ENCODE results near the gene NSD1. TPM values are rescaled to one million over a fixed set of nuclear protein-coding genes. Genes with fewer than 3 reads are reported as not detected.

Gene NSD1
- total RNA-seq, 2 donors from 2014 or later, result 150 to 190 TPM

DNA sequence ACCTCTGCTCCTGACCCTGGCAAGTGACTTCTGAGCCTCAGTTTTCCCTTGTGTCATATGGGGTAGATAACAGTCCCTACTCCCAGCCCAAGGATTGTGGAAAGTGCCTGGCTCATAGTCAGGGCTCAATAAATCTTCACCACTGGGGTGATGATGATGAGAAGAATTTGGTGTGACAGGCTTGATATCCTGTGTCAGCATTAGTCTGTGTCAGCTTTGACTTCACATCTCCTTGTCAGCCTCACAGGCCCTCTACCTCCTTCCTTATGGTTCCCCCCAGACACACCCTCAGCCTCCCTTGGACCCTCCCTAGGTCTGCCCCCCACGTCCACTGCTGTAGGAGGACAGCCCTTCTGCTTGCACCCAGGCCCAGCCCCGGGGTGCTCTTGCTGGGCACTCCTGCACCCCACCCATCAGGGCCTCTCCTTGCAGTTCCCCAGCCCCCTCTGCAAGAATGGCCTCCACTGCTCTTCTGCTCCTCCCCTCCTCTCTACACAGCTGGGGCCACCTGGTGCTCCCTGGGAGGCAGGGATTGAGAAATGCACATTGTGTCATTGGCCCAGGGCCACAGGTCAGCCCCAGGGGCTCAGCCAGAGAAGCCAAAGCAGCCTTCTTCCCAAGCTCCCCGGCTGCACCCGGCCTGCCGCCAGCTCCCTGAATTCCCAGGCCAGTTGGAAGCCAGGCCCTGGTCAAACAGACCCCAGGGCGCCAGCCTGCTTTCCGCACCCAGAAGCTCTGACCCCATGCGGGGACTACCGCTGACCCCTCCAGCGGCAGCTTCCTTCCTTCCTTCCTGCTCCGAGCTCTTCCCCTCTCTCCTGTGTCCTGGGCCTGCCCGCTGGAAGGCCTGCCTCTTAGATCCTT lies 39.1 kb upstream of the NSD1 start:
- Mint-ChIP-seq H3K9me3 (no peaks in the 10 kb centered on the region), H3K4me1 (peaks cover 7% of the 10 kb centered on the region), H3K27ac (peak overlapping the region; percentile 12), H3K4me3 (no peak overlapping the region), H3K36me3 (ENCODE audit: low read depth) (peaks cover 48% of the 10 kb centered on the region), H3K27me3 (ENCODE audit: insufficient read depth) (no peaks in the 10 kb centered on the region)
- TF ChIP-seq, protein P1, sequence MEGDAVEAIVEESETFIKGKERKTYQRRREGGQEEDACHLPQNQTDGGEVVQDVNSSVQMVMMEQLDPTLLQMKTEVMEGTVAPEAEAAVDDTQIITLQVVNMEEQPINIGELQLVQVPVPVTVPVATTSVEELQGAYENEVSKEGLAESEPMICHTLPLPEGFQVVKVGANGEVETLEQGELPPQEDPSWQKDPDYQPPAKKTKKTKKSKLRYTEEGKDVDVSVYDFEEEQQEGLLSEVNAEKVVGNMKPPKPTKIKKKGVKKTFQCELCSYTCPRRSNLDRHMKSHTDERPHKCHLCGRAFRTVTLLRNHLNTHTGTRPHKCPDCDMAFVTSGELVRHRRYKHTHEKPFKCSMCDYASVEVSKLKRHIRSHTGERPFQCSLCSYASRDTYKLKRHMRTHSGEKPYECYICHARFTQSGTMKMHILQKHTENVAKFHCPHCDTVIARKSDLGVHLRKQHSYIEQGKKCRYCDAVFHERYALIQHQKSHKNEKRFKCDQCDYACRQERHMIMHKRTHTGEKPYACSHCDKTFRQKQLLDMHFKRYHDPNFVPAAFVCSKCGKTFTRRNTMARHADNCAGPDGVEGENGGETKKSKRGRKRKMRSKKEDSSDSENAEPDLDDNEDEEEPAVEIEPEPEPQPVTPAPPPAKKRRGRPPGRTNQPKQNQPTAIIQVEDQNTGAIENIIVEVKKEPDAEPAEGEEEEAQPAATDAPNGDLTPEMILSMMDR (conservative IDR thresholded peaks at IDR 0.05), result no peak
- Histone ChIP-seq H3K4me3 (ENCODE audit: low read length) (no peak overlapping the region), H3K27me3 (ENCODE audit: control insufficient read depth, insufficient read depth, low read length, poor library complexity, severe bottlenecking) (no peaks in the 10 kb centered on the region), H3K9me3 (ENCODE audit: control insufficient read depth, low read length) (no peaks in the 10 kb centered on the region), H3K9ac (ENCODE audit: extremely low read depth, low read length, poor library complexity, severe bottlenecking) (no peak overlapping the region), H3K27ac (ENCODE audit: low read depth, low read length) (peak overlapping the region; percentile 38), H3K4me1 (ENCODE audit: control insufficient read depth, insufficient read depth, low read length) (no peaks in the 10 kb centered on the region), H3K36me3 (ENCODE audit: control insufficient read depth, insufficient read depth, low read length) (no peaks in the 10 kb centered on the region)
- 88% methylated on average over 10 to 12 of the region's 12 CpGs for WGBS, 2 experiments (ENCODE audit: insufficient coverage in 1 of 2, insufficient read length in 1 of 2)
- no peak for DNase-seq

DNA sequence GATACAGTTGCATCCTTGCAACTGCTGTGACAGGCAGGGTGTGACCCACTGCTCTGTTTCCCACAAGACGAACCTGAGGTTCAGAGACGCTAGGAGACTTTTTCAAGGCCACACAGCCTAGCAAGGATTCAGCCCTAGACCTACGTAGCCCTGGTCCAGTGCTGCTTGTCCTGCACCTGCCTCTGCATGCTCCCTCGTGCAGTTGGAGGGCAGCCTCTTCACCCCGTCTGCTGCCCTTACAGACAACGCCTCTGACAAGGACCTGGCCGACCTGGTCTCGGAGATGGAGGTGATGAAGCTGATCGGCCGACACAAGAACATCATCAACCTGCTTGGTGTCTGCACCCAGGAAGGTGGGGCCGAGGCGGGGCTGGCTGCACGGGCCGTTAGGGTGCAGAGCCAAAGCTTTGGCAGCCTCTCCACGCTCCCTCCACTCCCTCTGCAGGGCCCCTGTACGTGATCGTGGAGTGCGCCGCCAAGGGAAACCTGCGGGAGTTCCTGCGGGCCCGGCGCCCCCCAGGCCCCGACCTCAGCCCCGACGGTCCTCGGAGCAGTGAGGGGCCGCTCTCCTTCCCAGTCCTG lies 38.4 kb upstream of the NSD1 start:
- Histone ChIP-seq H3K27ac (ENCODE audit: low read depth, low read length) (no peak overlapping the region), H3K9me3 (ENCODE audit: control insufficient read depth, low read length) (no peaks in the 10 kb centered on the region), H3K4me1 (ENCODE audit: control insufficient read depth, insufficient read depth, low read length) (no peaks in the 10 kb centered on the region), H3K36me3 (ENCODE audit: control insufficient read depth, insufficient read depth, low read length) (no peaks in the 10 kb centered on the region), H3K4me3 (ENCODE audit: low read length) (no peak overlapping the region), H3K9ac (ENCODE audit: extremely low read depth, low read length, poor library complexity, severe bottlenecking) (no peak overlapping the region), H3K27me3 (ENCODE audit: control insufficient read depth, insufficient read depth, low read length, poor library complexity, severe bottlenecking) (no peaks in the 10 kb centered on the region)
- peaks cover 7% of the 10 kb centered on the region for H3K4me1 Mint-ChIP-seq
- DNase-seq, result no peak
- H3K27me3 Mint-ChIP-seq (ENCODE audit: insufficient read depth), result no peaks in the 10 kb centered on the region
- H3K9me3 Mint-ChIP-seq, result no peaks in the 10 kb centered on the region
- 93% methylated on average over 18 to 28 of the region's 28 CpGs for WGBS, 2 experiments (ENCODE audit: insufficient coverage in 1 of 2, insufficient read length in 1 of 2)
- H3K27ac Mint-ChIP-seq, result peak overlapping the region; percentile 12
- H3K4me3 Mint-ChIP-seq, result no peak overlapping the region
- H3K36me3 Mint-ChIP-seq (ENCODE audit: low read depth), result peaks cover 42% of the 10 kb centered on the region
- TF ChIP-seq, protein P1 (conservative IDR thresholded peaks at IDR 0.05), result no peak

DNA sequence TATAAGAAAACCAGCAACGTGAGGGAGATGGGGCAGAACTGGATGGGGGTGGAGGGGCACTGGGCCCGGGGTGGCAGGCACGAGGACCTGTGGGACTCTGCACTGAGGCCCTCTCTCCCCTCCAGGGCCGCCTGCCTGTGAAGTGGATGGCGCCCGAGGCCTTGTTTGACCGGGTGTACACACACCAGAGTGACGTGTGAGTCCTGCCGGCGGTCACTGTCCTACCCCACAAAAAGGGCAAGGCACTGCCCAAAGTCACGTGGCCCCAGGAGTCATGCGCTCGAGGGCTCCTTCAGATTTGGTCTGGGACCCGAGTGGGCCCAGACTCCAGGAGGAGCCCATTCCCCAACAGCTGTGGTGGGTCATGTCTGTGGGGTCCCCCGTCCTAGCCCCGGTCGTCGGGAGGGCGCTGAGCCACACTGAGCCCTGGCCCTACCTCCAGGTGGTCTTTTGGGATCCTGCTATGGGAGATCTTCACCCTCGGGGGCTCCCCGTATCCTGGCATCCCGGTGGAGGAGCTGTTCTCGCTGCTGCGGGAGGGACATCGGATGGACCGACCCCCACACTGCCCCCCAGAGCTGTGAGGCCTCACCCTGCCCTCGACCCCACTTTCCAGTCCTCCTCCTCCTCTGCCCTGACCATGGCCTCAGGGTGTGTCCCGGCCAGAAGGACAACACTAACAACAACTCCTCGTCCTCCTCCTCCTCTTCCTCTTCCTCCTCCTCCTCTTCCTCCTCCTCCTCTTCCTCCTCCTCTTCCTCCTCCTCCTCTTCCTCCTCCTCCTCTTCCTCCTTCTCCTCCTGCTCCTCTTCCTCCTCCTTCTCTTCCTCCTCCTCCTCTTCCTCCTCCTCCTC lies 37.2 kb upstream of the NSD1 start:
- Histone ChIP-seq H3K9ac (ENCODE audit: extremely low read depth, low read length, poor library complexity, severe bottlenecking) (no peak overlapping the region), H3K4me3 (ENCODE audit: low read length) (no peak overlapping the region), H3K4me1 (ENCODE audit: control insufficient read depth, insufficient read depth, low read length) (no peaks in the 10 kb centered on the region), H3K27ac (ENCODE audit: low read depth, low read length) (no peak overlapping the region), H3K36me3 (ENCODE audit: control insufficient read depth, insufficient read depth, low read length) (no peaks in the 10 kb centered on the region), H3K27me3 (ENCODE audit: control insufficient read depth, insufficient read depth, low read length, poor library complexity, severe bottlenecking) (no peaks in the 10 kb centered on the region), H3K9me3 (ENCODE audit: control insufficient read depth, low read length) (no peaks in the 10 kb centered on the region)
- Mint-ChIP-seq H3K27ac (no peak overlapping the region), H3K9me3 (no peaks in the 10 kb centered on the region), H3K36me3 (ENCODE audit: low read depth) (peaks cover 38% of the 10 kb centered on the region), H3K27me3 (ENCODE audit: insufficient read depth) (no peaks in the 10 kb centered on the region), H3K4me3 (no peak overlapping the region), H3K4me1 (peaks cover 7% of the 10 kb centered on the region)
- 93% methylated on average over 17 to 29 of the region's 29 CpGs for WGBS, 2 experiments (ENCODE audit: insufficient coverage in 1 of 2, insufficient read length in 1 of 2)
- DNase-seq, result peak; percentile 47
- TF ChIP-seq, protein P1 (conservative IDR thresholded peaks at IDR 0.05), result no peak
